Natural killer cell (primary cell): ENCODE results near the gene SSMEM1. TPM values are rescaled to one million over a fixed set of nuclear protein-coding genes. Genes with fewer than 3 reads are reported as not detected.

ENCODE experiments used
- ATAC-seq, 3 donors: fragments of 150-1000 bp in 2 of 3; fragments of 200-7000 bp in 1 of 3; cut with Tn5 transposase; 1 replicate in 1 of 3; 2 replicates in 2 of 3; pipeline ENCODE4 v1.10.0; 2021; ENCODE audit warnings: mild to moderate bottlenecking in 2 of 3, moderate library complexity in 2 of 3
- DNase-seq, 2 donors: peaks; one replicate each; pipeline versions ENCODE4 v3.0.0 to v3.0.0-alpha.2; 2013 to 2021; ENCODE audit warnings: mixed read lengths in 1 of 2
- H3K27ac ChIP-seq: one replicate; pipeline ENCODE4 v1.5.1; 2013; ENCODE audit warnings: mild to moderate bottlenecking, low read length
- H3K27me3 ChIP-seq: one replicate; pipeline ENCODE4 v1.6.1; 2013; ENCODE audit warnings: low read length; ENCODE audit not compliant: control insufficient read depth, insufficient read depth
- H3K36me3 ChIP-seq: one replicate; pipeline ENCODE4 v1.6.1; 2013; ENCODE audit warnings: low read length; ENCODE audit not compliant: control insufficient read depth, insufficient read depth
- H3K4me1 ChIP-seq: one replicate; pipeline ENCODE4 v1.6.1; 2013; ENCODE audit warnings: low read length; ENCODE audit not compliant: control insufficient read depth, insufficient read depth
- H3K4me3 ChIP-seq: one replicate; pipeline ENCODE4 v1.5.1; 2013; ENCODE audit warnings: low read length
- H3K9me3 ChIP-seq: one replicate; pipeline ENCODE4 v1.6.1; 2013; ENCODE audit warnings: low read length; ENCODE audit not compliant: control insufficient read depth, insufficient read depth
- H3K27ac Mint-ChIP-seq, 2 donors: one replicate each; pipeline ENCODE4 v1.8.0; 2022; ENCODE audit warnings: mild to moderate bottlenecking in 2 of 2, mixed read lengths in 2 of 2, moderate library complexity in 1 of 2
- H3K27me3 Mint-ChIP-seq, 2 donors: one replicate each; pipeline ENCODE4 v1.8.0; 2022; ENCODE audit warnings: low read depth in 2 of 2, mixed read lengths in 2 of 2
- H3K36me3 Mint-ChIP-seq: one replicate; pipeline ENCODE4 v1.8.0; 2022; ENCODE audit warnings: mixed read lengths
- H3K4me1 Mint-ChIP-seq, 2 donors: one replicate each; pipeline ENCODE4 v1.8.0; 2022; ENCODE audit warnings: mixed read lengths in 2 of 2
- H3K4me3 Mint-ChIP-seq: one replicate; pipeline ENCODE4 v1.8.0; 2022; ENCODE audit warnings: mild to moderate bottlenecking, moderate library complexity, mixed read lengths
- H3K9me3 Mint-ChIP-seq, 2 donors: one replicate each; pipeline ENCODE4 v1.8.0; 2022; ENCODE audit warnings: mixed read lengths in 2 of 2
- WGBS: methylation state at CpG from one replicate; pipeline ENCODE4 v1.1.7; 2013; ENCODE audit warnings: missing lambda C conversion rate; ENCODE audit not compliant: insufficient coverage; 5-methylcytosine and 5-hydroxymethylcytosine counted together
- intact Hi-C: fragments of 100-400 bp; cut with micrococcal nuclease; formaldehyde crosslinking; loops from one replicate; pipeline ENCODE4 v1.14.2; 2022
- total RNA-seq, 4 donors: library from RNA; stranded (reverse); fragments of 120-200 nt in 1 of 4; gene quantifications; one replicate each; pipeline versions ENCODE4 v1.2.3 to v1.2.4, GENCODE V29; 2013 to 2022
- TF ChIP-seq, protein P1 (sequence below): fragments of 200-600 bp; IDR thresholded peaks from one replicate; pipeline ENCODE4 v1.8.0; 2022; ENCODE audit warnings: antibody characterized with exemption

SSMEM1 gene
- total RNA-seq, 3 donors from 2014 or later (not counting 1 experiment from before 2014, with no cell fraction given), result not detected

DNA sequence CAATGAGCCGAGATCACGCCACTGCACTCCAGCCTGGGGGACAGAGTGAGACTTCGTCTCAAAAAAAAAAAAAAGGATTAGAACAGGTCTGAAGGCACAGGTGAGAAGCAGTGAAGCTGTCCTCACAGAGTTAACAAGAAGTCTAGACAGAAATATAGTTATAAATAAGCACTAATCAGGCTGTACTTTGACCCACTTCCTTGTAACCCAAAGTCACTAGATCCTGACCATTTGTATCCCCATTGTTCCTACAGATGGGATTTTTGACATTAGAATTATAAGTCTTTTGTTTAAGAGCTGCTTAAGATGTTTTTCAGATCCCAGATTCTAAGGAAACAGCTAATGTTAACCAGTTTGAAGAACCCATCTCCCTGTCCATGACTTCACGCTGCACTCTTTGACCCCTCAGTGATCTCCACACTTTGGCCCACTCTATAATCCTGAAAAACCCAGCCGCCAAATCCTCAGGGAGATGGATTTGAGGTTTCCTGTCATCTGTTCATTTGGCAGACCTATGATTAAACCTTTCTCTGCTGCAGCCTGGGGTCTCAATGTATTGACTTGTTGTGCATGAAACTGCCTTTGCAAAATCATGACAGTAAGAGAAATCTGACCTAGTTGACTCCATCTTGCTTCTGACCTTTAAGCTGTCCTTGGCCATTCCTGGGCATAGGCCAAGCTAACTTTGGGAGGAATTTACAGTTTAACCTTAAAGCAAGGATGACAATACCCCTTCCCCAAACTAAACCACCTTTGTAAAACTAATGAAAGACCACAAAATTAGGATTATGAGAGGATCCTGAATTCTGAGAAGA is 11.4 kb downstream of the SSMEM1 start:
- no peak overlapping the region for H3K27ac Mint-ChIP-seq
- no peaks in the 10 kb centered on the region for H3K27me3 ChIP-seq
- H3K27me3 Mint-ChIP-seq, result peaks cover 17 to 18% of the 10 kb centered on the region in 2 donors
- H3K4me3 ChIP-seq, result no peak overlapping the region
- no peak overlapping the region for H3K27ac ChIP-seq
- TF ChIP-seq, protein P1, sequence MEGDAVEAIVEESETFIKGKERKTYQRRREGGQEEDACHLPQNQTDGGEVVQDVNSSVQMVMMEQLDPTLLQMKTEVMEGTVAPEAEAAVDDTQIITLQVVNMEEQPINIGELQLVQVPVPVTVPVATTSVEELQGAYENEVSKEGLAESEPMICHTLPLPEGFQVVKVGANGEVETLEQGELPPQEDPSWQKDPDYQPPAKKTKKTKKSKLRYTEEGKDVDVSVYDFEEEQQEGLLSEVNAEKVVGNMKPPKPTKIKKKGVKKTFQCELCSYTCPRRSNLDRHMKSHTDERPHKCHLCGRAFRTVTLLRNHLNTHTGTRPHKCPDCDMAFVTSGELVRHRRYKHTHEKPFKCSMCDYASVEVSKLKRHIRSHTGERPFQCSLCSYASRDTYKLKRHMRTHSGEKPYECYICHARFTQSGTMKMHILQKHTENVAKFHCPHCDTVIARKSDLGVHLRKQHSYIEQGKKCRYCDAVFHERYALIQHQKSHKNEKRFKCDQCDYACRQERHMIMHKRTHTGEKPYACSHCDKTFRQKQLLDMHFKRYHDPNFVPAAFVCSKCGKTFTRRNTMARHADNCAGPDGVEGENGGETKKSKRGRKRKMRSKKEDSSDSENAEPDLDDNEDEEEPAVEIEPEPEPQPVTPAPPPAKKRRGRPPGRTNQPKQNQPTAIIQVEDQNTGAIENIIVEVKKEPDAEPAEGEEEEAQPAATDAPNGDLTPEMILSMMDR, result no peak
- no peaks in the 10 kb centered on the region for H3K4me1 ChIP-seq
- ATAC-seq, result no peak
- no peaks in the 10 kb centered on the region for H3K36me3 ChIP-seq
- intact Hi-C loops, result no loop called here
- no peaks in the 10 kb centered on the region for H3K4me1 Mint-ChIP-seq
- 94% methylated on average over 5 of the region's 5 CpGs for WGBS
- no peaks in the 10 kb centered on the region for H3K9me3 ChIP-seq
- no peak for DNase-seq
- H3K4me3 Mint-ChIP-seq, result no peak overlapping the region
- H3K36me3 Mint-ChIP-seq, result no peaks in the 10 kb centered on the region
- no peaks in the 10 kb centered on the region for H3K9me3 Mint-ChIP-seq

DNA sequence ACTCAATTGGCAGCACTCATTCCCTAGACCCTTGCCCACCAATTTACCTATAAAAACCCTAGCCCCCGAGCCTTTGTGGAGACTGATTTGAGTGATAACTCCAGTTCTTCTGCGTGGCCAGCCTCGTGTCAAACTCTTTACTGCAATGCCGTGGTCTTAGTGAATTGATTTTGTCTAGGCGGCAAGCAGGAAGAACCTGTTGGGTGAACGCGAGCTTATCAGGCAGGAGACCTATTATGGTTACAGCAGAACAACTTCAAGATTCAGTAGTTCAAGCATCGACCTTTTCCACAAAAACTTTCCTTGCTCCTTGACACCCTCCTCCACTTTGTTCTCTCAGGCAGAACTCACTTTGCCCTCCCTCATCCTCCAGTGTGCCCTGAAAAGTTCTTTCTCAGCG is 12.2 kb downstream of the SSMEM1 start:
- TF ChIP-seq, protein P1, result no peak
- no peaks in the 10 kb centered on the region for H3K36me3 Mint-ChIP-seq
- WGBS, result 89% methylated on average over 9 of the region's 9 CpGs

DNA sequence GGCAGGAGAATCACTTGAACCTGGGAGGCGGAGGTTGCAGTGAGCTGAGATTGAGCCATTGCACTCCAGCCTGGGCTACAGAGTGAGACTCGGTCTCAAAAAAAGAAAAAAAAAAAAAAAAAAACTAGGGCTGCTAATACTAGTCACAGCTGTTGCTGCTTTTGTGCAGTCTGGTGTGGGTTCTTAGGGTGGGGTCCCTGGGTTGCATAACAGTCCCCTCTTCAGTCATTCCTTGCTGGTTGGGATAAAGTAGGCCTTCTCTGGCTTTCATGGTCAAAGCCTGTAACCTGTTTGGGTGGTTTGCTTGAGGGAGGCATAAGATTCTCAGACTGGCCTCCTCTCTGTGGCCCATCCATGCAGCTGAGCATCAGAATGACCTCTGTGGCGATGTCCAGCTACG is 14.1 kb downstream of the SSMEM1 start:
- peaks cover 7 to 16% of the 10 kb centered on the region in 2 donors for H3K27me3 Mint-ChIP-seq
- TF ChIP-seq, protein P1, result no peak
- Histone ChIP-seq H3K9me3 (no peaks in the 10 kb centered on the region), H3K27ac (no peak overlapping the region), H3K27me3 (no peaks in the 10 kb centered on the region), H3K4me3 (no peak overlapping the region), H3K4me1 (no peaks in the 10 kb centered on the region), H3K36me3 (no peaks in the 10 kb centered on the region)
- H3K36me3 Mint-ChIP-seq, result no peaks in the 10 kb centered on the region
- no peaks in the 10 kb centered on the region for H3K4me1 Mint-ChIP-seq
- H3K27ac Mint-ChIP-seq, result no peak overlapping the region
- no peak for DNase-seq
- no peaks in the 10 kb centered on the region for H3K9me3 Mint-ChIP-seq
- 94% methylated on average over 4 of the region's 4 CpGs for WGBS
- H3K4me3 Mint-ChIP-seq, result no peak overlapping the region
- no peak for ATAC-seq
- intact Hi-C loops, result no loop called here

More for the DNA sequence above, 12.2 kb downstream of the SSMEM1 start:
- Histone ChIP-seq H3K27me3 (no peaks in the 10 kb centered on the region), H3K36me3 (no peaks in the 10 kb centered on the region), H3K4me1 (no peaks in the 10 kb centered on the region), H3K9me3 (no peaks in the 10 kb centered on the region), H3K27ac (no peak overlapping the region), H3K4me3 (no peak overlapping the region)
- intact Hi-C loops, result no loop called here
- Mint-ChIP-seq H3K4me3 (no peak overlapping the region), H3K27me3 (peaks cover 17 to 18% of the 10 kb centered on the region in 2 donors), H3K9me3 (no peaks in the 10 kb centered on the region), H3K4me1 (no peaks in the 10 kb centered on the region), H3K27ac (no peak overlapping the region)
- DNase-seq, result no peak
- no peak for ATAC-seq
